ENCODE results near the gene AP4S1.
A peak's percentile ranks its signal among the peaks of the same experiment; 100 is the strongest.
"Not testable (repeated sequence)": the region's sequence is repeated elsewhere in the genome, so short reads cannot be mapped to it uniquely, and the experiment has no call there.

Gene AP4S1

GRCh38 chr14:31025367-31026076 is at the start of gene AP4S1:
AP4S1 (plus strand) TSS chr14:31025649; CDS start chr14:31066197, 40,548 bp downstream.
- DNase-seq (ENCODE audit: low read depth in 2 of 2): peak; percentile 23 to 35

- no peak for DNase-seq (ENCODE audit: low read depth in 2 of 2)
Observed at GRCh38 chr14:30977752-30978151, 47.7 kb upstream of the AP4S1 start.

- DNase-seq (ENCODE audit: low read depth in 2 of 2): peak in 1 of 2 donors; percentile 30
Observed at GRCh38 chr14:30980106-30980704, 45.2 kb upstream of the AP4S1 start.

- no peak for DNase-seq (ENCODE audit: low read depth in 2 of 2)
Observed at GRCh38 chr14:30980980-30981379, 44.5 kb upstream of the AP4S1 start.

GRCh38 chr14:30982533-30982932 is 42.9 kb upstream of the AP4S1 start:
- DNase-seq (ENCODE audit: low read depth in 2 of 2): no peak

- no peak for DNase-seq (ENCODE audit: low read depth in 2 of 2)
Observed at GRCh38 chr14:30983858-30984257, 41.6 kb upstream of the AP4S1 start.

- no peak for DNase-seq (ENCODE audit: low read depth in 2 of 2)
Observed at GRCh38 chr14:30985796-30986195, 39.7 kb upstream of the AP4S1 start.

- no peak for DNase-seq (ENCODE audit: low read depth in 2 of 2)
Observed at GRCh38 chr14:30988509-30988908, 36.9 kb upstream of the AP4S1 start.

- DNase-seq (ENCODE audit: low read depth in 2 of 2): no peak
Observed at GRCh38 chr14:30990770-30991169, 34.7 kb upstream of the AP4S1 start.

- DNase-seq (ENCODE audit: low read depth in 2 of 2): no peak
Observed at GRCh38 chr14:30991408-30991807, 34.0 kb upstream of the AP4S1 start.

GRCh38 chr14:30993071-30993470 is 32.4 kb upstream of the AP4S1 start:
- DNase-seq (ENCODE audit: low read depth in 2 of 2): no peak

GRCh38 chr14:30994681-30995620 is 30.5 kb upstream of the AP4S1 start:
- DNase-seq (ENCODE audit: low read depth in 2 of 2): no peak

GRCh38 chr14:30995689-30996088 is 29.8 kb upstream of the AP4S1 start:
- no peak for DNase-seq (ENCODE audit: low read depth in 2 of 2)

- no peak for DNase-seq (ENCODE audit: low read depth in 2 of 2)
Observed at GRCh38 chr14:30996892-30997659, 28.4 kb upstream of the AP4S1 start.

GRCh38 chr14:30998100-30998706 is 27.2 kb upstream of the AP4S1 start:
- no peak for DNase-seq (ENCODE audit: low read depth in 2 of 2)

- DNase-seq (ENCODE audit: low read depth in 2 of 2): no peak
Observed at GRCh38 chr14:30999038-30999773, 26.2 kb upstream of the AP4S1 start.

- DNase-seq (ENCODE audit: low read depth in 2 of 2): no peak
Observed at GRCh38 chr14:31000629-31001338, 24.7 kb upstream of the AP4S1 start.

GRCh38 chr14:31001339-31001658 is 24.1 kb upstream of the AP4S1 start:
- no peak for DNase-seq (ENCODE audit: low read depth in 2 of 2)

GRCh38 chr14:31003284-31003683 is 22.2 kb upstream of the AP4S1 start:
- no peak for DNase-seq (ENCODE audit: low read depth in 2 of 2)

GRCh38 chr14:31004007-31004406 is 21.4 kb upstream of the AP4S1 start:
- DNase-seq (ENCODE audit: low read depth in 2 of 2): not testable (repeated sequence)

Data from stimulated activated CD4-positive, alpha-beta T cell treated with anti-CD3 and anti-CD28 coated beads, Interleukin-4, amount 100 ng/mL, for 48 hours (primary cell).